ENCODE results near the gene ATP2B3. TPM values are rescaled to one million over a fixed set of nuclear protein-coding genes. Genes with fewer than 3 reads are reported as not detected.

ATP2B3 gene
- total RNA-seq, 1 donor from 2014 or later, result 0.21 TPM

- no peaks in the 10 kb centered on the region for H3K9me3 Mint-ChIP-seq (ENCODE audit: unreplicated experiment)
- no peaks in the 10 kb centered on the region for H3K36me3 Mint-ChIP-seq (ENCODE audit: unreplicated experiment)
- no peaks in the 10 kb centered on the region for H3K27me3 Mint-ChIP-seq (ENCODE audit: unreplicated experiment)
- no peak overlapping the region for H3K4me3 Mint-ChIP-seq (ENCODE audit: unreplicated experiment)
- no peak for DNase-seq (ENCODE audit: extremely low spot score, unreplicated experiment)
- TF ChIP-seq CTCF (IDR thresholded peaks at IDR 0.05), result no peak
- H3K27ac Mint-ChIP-seq (ENCODE audit: unreplicated experiment), result no peak overlapping the region
- H3K4me1 Mint-ChIP-seq (ENCODE audit: unreplicated experiment), result no peaks in the 10 kb centered on the region
Observed at GRCh38 chrX:153572601-153573000, 55.2 kb downstream of the ATP2B3 start.

GRCh38 chrX:153573984-153574383 is 56.5 kb downstream of the ATP2B3 start:
- Mint-ChIP-seq H3K4me3 (ENCODE audit: unreplicated experiment) (no peak overlapping the region), H3K36me3 (ENCODE audit: unreplicated experiment) (no peaks in the 10 kb centered on the region), H3K27me3 (ENCODE audit: unreplicated experiment) (no peaks in the 10 kb centered on the region), H3K27ac (ENCODE audit: unreplicated experiment) (no peak overlapping the region), H3K4me1 (ENCODE audit: unreplicated experiment) (peaks cover 4% of the 10 kb centered on the region), H3K9me3 (ENCODE audit: unreplicated experiment) (no peaks in the 10 kb centered on the region)
- TF ChIP-seq CTCF (IDR thresholded peaks at IDR 0.05), result no peak
- DNase-seq (ENCODE audit: extremely low spot score, unreplicated experiment), result no peak

- no peaks in the 10 kb centered on the region for H3K9me3 Mint-ChIP-seq (ENCODE audit: unreplicated experiment)
Observed at GRCh38 chrX:153576239-153576870, 58.9 kb downstream of the ATP2B3 start.

GRCh38 chrX:153576961-153577360 is 59.5 kb downstream of the ATP2B3 start:
- Mint-ChIP-seq H3K36me3 (ENCODE audit: unreplicated experiment) (no peaks in the 10 kb centered on the region), H3K9me3 (ENCODE audit: unreplicated experiment) (no peaks in the 10 kb centered on the region), H3K4me1 (ENCODE audit: unreplicated experiment) (peaks cover 4% of the 10 kb centered on the region), H3K27me3 (ENCODE audit: unreplicated experiment) (no peaks in the 10 kb centered on the region), H3K27ac (ENCODE audit: unreplicated experiment) (no peak overlapping the region), H3K4me3 (ENCODE audit: unreplicated experiment) (no peak overlapping the region)
- TF ChIP-seq CTCF (IDR thresholded peaks at IDR 0.05), result no peak
- no peak for DNase-seq (ENCODE audit: extremely low spot score, unreplicated experiment)

More at GRCh38 chrX:153576239-153576870, 58.9 kb downstream of the ATP2B3 start:
- Mint-ChIP-seq H3K4me3 (ENCODE audit: unreplicated experiment) (no peak overlapping the region), H3K27ac (ENCODE audit: unreplicated experiment) (no peak overlapping the region), H3K27me3 (ENCODE audit: unreplicated experiment) (no peaks in the 10 kb centered on the region), H3K36me3 (ENCODE audit: unreplicated experiment) (no peaks in the 10 kb centered on the region), H3K4me1 (ENCODE audit: unreplicated experiment) (peaks cover 4% of the 10 kb centered on the region)
- no peak for DNase-seq (ENCODE audit: extremely low spot score, unreplicated experiment)
- no peak for TF ChIP-seq CTCF (IDR thresholded peaks at IDR 0.05)

- Mint-ChIP-seq H3K4me3 (ENCODE audit: unreplicated experiment) (no peak overlapping the region), H3K27ac (ENCODE audit: unreplicated experiment) (no peak overlapping the region), H3K4me1 (ENCODE audit: unreplicated experiment) (peaks cover 9% of the 10 kb centered on the region), H3K36me3 (ENCODE audit: unreplicated experiment) (no peaks in the 10 kb centered on the region), H3K27me3 (ENCODE audit: unreplicated experiment) (no peaks in the 10 kb centered on the region), H3K9me3 (ENCODE audit: unreplicated experiment) (no peaks in the 10 kb centered on the region)
- no peak for TF ChIP-seq CTCF (IDR thresholded peaks at IDR 0.05)
- DNase-seq (ENCODE audit: extremely low spot score, unreplicated experiment), result no peak
Observed at GRCh38 chrX:153578200-153578835, 60.9 kb downstream of the ATP2B3 start.
